C4-2B (cell line): ENCODE measurements around the gene SULT4A1.

Experiments used
- ZFX ChIP-seq: fragments of 450-650 bp; IDR thresholded peaks from 2 replicates; pipeline ENCODE4 v1.6.1; 2017
- TF ChIP-seq, protein P1 (sequence below): fragments of 450-650 bp; conservative IDR thresholded peaks from 2 replicates; pipeline ENCODE4 v1.5.1; 2017; ENCODE audit warnings: mild to moderate bottlenecking

DNA sequence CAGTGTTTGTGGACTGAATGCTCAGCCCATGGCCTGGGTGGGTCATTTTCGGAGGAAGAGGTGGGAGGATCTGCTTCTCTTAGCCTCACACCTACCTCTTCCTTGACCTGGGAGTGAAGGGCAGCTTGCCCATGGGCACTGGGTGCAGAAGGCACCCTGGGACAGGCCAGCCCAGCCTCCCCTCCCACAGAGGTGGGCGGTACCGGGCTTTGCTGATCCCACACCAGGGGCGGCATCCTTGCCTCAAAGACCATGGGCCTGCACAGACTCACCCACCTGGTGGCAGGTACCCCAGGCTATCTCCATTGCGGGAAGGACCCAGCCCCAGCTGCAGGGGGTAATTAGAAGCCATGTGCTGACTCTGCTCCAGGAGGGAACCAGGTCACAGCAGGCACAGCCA is 31.0 kb upstream of the SULT4A1 start:
- TF ChIP-seq, protein P1, sequence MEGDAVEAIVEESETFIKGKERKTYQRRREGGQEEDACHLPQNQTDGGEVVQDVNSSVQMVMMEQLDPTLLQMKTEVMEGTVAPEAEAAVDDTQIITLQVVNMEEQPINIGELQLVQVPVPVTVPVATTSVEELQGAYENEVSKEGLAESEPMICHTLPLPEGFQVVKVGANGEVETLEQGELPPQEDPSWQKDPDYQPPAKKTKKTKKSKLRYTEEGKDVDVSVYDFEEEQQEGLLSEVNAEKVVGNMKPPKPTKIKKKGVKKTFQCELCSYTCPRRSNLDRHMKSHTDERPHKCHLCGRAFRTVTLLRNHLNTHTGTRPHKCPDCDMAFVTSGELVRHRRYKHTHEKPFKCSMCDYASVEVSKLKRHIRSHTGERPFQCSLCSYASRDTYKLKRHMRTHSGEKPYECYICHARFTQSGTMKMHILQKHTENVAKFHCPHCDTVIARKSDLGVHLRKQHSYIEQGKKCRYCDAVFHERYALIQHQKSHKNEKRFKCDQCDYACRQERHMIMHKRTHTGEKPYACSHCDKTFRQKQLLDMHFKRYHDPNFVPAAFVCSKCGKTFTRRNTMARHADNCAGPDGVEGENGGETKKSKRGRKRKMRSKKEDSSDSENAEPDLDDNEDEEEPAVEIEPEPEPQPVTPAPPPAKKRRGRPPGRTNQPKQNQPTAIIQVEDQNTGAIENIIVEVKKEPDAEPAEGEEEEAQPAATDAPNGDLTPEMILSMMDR = no peak
- no peak for TF ChIP-seq ZFX
